Skeletal muscle satellite cell (primary cell): ENCODE measurements around the gene NBPF4.
"Not testable (repeated sequence)": the region's sequence is repeated elsewhere in the genome, so short reads cannot be mapped to it uniquely, and the experiment has no call there.

ENCODE experiments used
- H3K27me3 ChIP-seq: 2 replicates; pipeline ENCODE4 v1.7.0; 2013; ENCODE audit warnings: low read length; ENCODE audit not compliant: control insufficient read depth, insufficient read depth
- H3K36me3 ChIP-seq: 2 replicates; pipeline ENCODE4 v1.7.0; 2013; ENCODE audit warnings: mild to moderate bottlenecking, control low read depth, low read length; ENCODE audit not compliant: insufficient read depth
- H3K4me1 ChIP-seq: 2 replicates; pipeline ENCODE4 v1.7.0; 2013; ENCODE audit warnings: low read length; ENCODE audit not compliant: control insufficient read depth, insufficient read depth
- H3K4me2 ChIP-seq: 2 replicates; pipeline ENCODE4 v1.7.0; 2013; ENCODE audit warnings: mild to moderate bottlenecking, low read length
- H3K4me3 ChIP-seq: 2 replicates; pipeline ENCODE4 v1.7.0; 2013; ENCODE audit warnings: low read length
- H3K9ac ChIP-seq: 2 replicates; pipeline ENCODE4 v1.7.0; 2013; ENCODE audit warnings: mild to moderate bottlenecking, low read depth, low read length, moderate library complexity
- H3K9me3 ChIP-seq: replicated peaks from 2 replicates; pipeline ENCODE4 v1.7.0; 2013; ENCODE audit warnings: mild to moderate bottlenecking, control low read depth, low read length

The NBPF4 gene

DNA sequence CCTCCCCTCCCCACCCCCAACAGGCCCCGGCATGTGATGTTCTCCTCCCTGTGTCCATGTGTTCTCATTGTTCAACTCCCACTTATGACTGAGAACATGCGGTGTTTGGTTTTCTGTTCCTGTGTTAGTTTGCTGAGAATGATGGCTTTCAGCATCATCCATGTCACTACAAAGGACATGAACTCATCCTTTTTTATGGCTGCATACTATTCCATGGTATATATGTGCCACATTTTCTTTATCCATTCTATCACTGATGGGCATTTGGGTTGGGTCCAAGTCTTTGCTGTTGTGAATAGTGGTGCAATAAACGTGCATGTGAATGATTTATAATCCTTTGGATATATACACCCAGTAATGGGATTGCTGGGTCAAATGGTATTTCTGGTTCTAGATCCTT lies 40.3 kb downstream of the NBPF4 start:
- H3K9me3 ChIP-seq, H3K9ac ChIP-seq, H3K4me1 ChIP-seq, H3K36me3 ChIP-seq, H3K4me3 ChIP-seq, H3K4me2 ChIP-seq: not testable (repeated sequence)
- peaks cover 11% of the 10 kb centered on the region for H3K27me3 ChIP-seq

- Histone ChIP-seq H3K9me3 (no peaks in the 10 kb centered on the region), H3K4me2 (no peak overlapping the region), H3K4me3 (no peak overlapping the region), H3K36me3 (peaks cover 10% of the 10 kb centered on the region), H3K27me3 (peaks cover 2% of the 10 kb centered on the region), H3K4me1 (peaks cover 22% of the 10 kb centered on the region), H3K9ac (no peak overlapping the region)
These were observed 42.2 kb downstream of the NBPF4 start for GRCh38 chr1:108201687-108202086.

- Histone ChIP-seq H3K4me1 (peaks cover 27% of the 10 kb centered on the region), H3K36me3 (peaks cover 18% of the 10 kb centered on the region), H3K9me3 (no peaks in the 10 kb centered on the region), H3K27me3 (no peaks in the 10 kb centered on the region), H3K4me3 (peak overlapping the region; percentile 100), H3K4me2 (peak overlapping the region; percentile 99), H3K9ac (peak overlapping the region; percentile 99)
These were observed 43.2 kb downstream of the NBPF4 start for GRCh38 chr1:108200687-108201051.

GRCh38 chr1:108199781-108200686 lies 43.8 kb downstream of the NBPF4 start, which contains the start of gene SLC25A24:
TSS of gene SLC25A24 (minus strand) at chr1:108200343. CDS start at chr1:108200138, 205 bp downstream.
- Histone ChIP-seq H3K36me3 (peaks cover 23% of the 10 kb centered on the region), H3K4me2 (peak within 1 kb of the TSS; percentile 99), H3K9me3 (no peaks in the 10 kb centered on the region), H3K9ac (peak within 1 kb of the TSS; percentile 99), H3K27me3 (no peaks in the 10 kb centered on the region), H3K4me1 (peaks cover 27% of the 10 kb centered on the region), H3K4me3 (peak within 1 kb of the TSS; percentile 100)

DNA sequence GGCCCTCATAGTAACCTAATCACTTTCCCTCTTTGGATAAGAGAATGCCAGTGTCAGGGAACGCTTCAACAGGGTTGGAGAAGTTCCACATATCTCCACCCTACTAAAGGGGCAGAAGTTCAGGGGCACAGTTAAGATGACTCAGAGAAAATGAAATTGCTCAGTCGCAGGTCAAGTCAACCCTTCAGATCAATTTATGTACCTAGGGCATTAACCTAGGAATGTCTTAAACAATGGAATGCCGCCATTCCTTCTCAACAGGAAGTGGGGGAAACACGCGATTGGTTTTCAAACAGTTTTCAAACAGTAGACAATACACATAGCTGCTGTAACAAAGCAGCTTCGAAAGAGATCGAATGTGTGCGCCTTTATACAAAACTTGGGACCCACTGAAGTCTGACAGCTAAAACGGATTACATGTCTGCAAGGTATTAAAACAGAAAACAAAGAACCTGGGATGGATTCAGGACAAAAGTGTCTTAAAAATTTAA lies 44.6 kb downstream of the NBPF4 start:
- Histone ChIP-seq H3K9ac (peak overlapping the region; percentile 99), H3K9me3 (no peaks in the 10 kb centered on the region), H3K4me1 (peaks cover 27% of the 10 kb centered on the region), H3K4me2 (peak overlapping the region; percentile 99), H3K27me3 (no peaks in the 10 kb centered on the region), H3K4me3 (peak overlapping the region; percentile 100), H3K36me3 (peaks cover 31% of the 10 kb centered on the region)

GRCh38 chr1:108194051-108194450 lies 49.8 kb downstream of the NBPF4 start:
- no peaks in the 10 kb centered on the region for H3K27me3 ChIP-seq
- H3K4me2 ChIP-seq: no peak overlapping the region
- no peak overlapping the region for H3K9ac ChIP-seq
- no peaks in the 10 kb centered on the region for H3K9me3 ChIP-seq
- no peak overlapping the region for H3K4me3 ChIP-seq
- peaks cover 46% of the 10 kb centered on the region for H3K36me3 ChIP-seq
- peaks cover 20% of the 10 kb centered on the region for H3K4me1 ChIP-seq

DNA sequence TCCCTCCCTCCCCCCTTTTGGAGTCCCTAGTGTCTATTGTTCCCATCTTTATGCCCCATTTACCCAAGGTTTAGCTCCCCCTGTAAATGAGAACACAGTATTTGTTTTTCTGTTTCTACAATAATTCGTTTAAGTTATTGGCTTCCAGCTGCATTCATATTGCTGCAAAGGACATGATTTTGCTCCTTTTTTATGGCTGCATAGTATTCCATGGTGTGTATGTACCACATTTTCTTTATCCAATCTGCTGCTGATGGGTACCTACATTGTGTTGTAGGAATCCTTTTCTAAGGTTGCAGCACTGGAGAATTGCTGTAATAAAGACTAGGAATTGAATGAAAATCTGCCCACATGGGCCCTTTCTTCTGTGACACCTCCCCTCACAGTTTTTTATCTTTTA lies 50.5 kb downstream of the NBPF4 start:
- no peaks in the 10 kb centered on the region for H3K9me3 ChIP-seq
- H3K9ac ChIP-seq: no peak overlapping the region
- no peak overlapping the region for H3K4me3 ChIP-seq
- peaks cover 50% of the 10 kb centered on the region for H3K36me3 ChIP-seq
- no peak overlapping the region for H3K4me2 ChIP-seq
- H3K4me1 ChIP-seq: peaks cover 16% of the 10 kb centered on the region
- H3K27me3 ChIP-seq: no peaks in the 10 kb centered on the region

- Histone ChIP-seq H3K9me3 (no peaks in the 10 kb centered on the region), H3K9ac (no peak overlapping the region), H3K4me1 (peaks cover 9% of the 10 kb centered on the region), H3K4me2 (no peak overlapping the region), H3K27me3 (no peaks in the 10 kb centered on the region), H3K36me3 (peaks cover 48% of the 10 kb centered on the region), H3K4me3 (no peak overlapping the region)
These were observed 51.3 kb downstream of the NBPF4 start for GRCh38 chr1:108192581-108192980.

DNA sequence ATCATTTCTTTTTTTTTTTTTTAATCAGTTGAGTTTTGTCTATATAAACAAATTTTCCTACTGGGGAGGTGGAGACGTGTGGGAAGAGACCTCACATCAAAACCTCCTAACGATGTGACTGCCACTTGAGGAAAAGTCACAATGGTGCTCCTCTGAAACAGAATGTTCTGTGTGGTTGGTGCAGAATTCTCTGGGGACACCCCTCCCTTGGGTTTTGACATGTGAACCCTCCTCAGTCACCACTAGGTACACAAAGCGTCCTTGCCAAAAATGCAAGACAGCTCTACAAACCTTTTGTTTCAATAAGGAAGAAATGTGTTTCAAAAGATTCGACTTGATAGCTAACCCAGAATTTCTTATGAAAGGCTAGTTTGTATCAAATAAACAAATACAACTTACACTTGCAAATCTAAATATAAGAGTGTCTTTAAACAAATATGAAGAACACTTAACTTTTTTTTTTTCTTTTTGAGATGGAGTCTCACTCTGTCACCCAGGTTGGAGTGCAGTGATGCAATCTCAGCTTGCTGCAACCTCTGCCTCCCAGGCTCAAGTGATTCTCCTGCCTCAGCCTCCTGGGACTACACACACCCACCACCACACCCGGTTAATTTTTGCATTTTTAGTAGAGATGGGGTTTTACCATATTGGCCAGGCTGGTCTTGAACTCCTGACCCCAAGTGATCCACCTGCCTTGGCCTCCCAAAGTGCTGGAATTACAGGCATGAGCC lies 53.0 kb downstream of the NBPF4 start:
- H3K4me1 ChIP-seq: no peaks in the 10 kb centered on the region
- H3K4me2 ChIP-seq: no peak overlapping the region
- H3K27me3 ChIP-seq: no peaks in the 10 kb centered on the region
- H3K9ac ChIP-seq: no peak overlapping the region
- H3K9me3 ChIP-seq: no peaks in the 10 kb centered on the region
- no peak overlapping the region for H3K4me3 ChIP-seq
- H3K36me3 ChIP-seq: peaks cover 37% of the 10 kb centered on the region

DNA sequence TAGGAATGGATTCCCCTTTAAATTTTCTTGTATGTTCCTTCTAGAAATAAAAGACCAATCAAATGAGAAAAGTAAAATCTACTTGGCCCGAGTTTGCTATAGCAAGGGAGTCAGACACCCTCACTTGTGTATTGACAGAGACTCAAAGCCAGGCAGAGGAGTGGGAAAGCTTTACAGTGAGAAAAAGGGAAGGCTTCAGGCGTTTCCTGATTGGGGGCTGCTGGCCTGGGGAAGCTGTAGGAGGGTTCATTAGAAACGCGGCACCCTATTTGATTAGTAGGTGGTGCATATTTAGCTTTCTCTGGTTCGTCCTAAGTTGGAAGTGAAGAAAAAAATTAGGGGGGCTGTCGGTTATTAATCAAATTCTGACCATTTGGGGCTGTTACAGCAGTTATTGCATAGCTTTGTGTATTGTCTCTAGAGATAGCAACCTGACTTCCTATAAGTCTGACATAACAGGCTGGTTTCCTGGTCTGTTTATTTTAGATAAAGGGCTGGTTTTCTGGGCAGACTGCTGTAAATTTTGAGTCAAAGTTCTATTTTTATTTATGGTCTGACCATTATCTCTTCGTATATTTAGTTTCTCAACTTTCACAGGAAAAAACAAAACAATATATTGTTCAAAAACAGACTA lies 53.8 kb downstream of the NBPF4 start:
- Histone ChIP-seq H3K4me2 (no peak overlapping the region), H3K4me1 (no peaks in the 10 kb centered on the region), H3K4me3 (no peak overlapping the region), H3K9me3 (no peaks in the 10 kb centered on the region), H3K36me3 (peaks cover 33% of the 10 kb centered on the region), H3K27me3 (no peaks in the 10 kb centered on the region), H3K9ac (no peak overlapping the region)

- Histone ChIP-seq H3K4me3 (no peak overlapping the region), H3K27me3 (no peaks in the 10 kb centered on the region), H3K4me2 (no peak overlapping the region), H3K9ac (no peak overlapping the region), H3K4me1 (no peaks in the 10 kb centered on the region), H3K9me3 (no peaks in the 10 kb centered on the region), H3K36me3 (peaks cover 33% of the 10 kb centered on the region)
These were observed 55.1 kb downstream of the NBPF4 start for GRCh38 chr1:108188801-108189200.
